B cell (primary cell): ENCODE results near the gene POU2F3. TPM values are rescaled to one million over a fixed set of nuclear protein-coding genes. Genes with fewer than 3 reads are reported as not detected.

Experiments
- ATAC-seq: fragments of 200-7000 bp; cut with Tn5 transposase; one replicate; pipeline ENCODE4 v1.10.0; 2021; ENCODE audit warnings: low read depth, mild to moderate bottlenecking, moderate number of reproducible peaks, moderate library complexity
- CTCF ChIA-PET: fragments of 350-600 bp; sonication (Branson Sonifier 250); formaldehyde crosslinking; loops from one replicate; lab custom pipeline; 2021; ENCODE audit warnings: antibody characterized with exemption, inconsistent platforms; lab: Charles Lee
- POLR2A ChIA-PET: fragments of 350-600 bp; sonication (Branson Sonifier 250); formaldehyde crosslinking; loops from one replicate; lab custom pipeline; 2021; ENCODE audit warnings: antibody characterized with exemption; lab: Charles Lee
- DNase-seq: peaks from one replicate; pipeline ENCODE4 v3.0.0; 2013
- H2AFZ ChIP-seq: 2 replicates; pipeline ENCODE4 v1.6.1; 2012; ENCODE audit warnings: mild to moderate bottlenecking, low read depth, low read length; ENCODE audit not compliant: insufficient read depth, poor library complexity, severe bottlenecking
- H3K27ac ChIP-seq, 2 donors: 1 replicate in 1 of 2; 2 replicates in 1 of 2; pipeline ENCODE4 v1.5.1; 2012 to 2013; ENCODE audit warnings: low read length in 2 of 2, mild to moderate bottlenecking in 2 of 2, moderate library complexity in 1 of 2
- H3K27me3 ChIP-seq, 4 experiments: fragments of 200-600 bp in 1 of 4; sonication (generic) in 1 of 4; replicated peaks in 1 of 4; 1 replicate in 2 of 4; 2 replicates in 2 of 4; pipeline versions ENCODE4 v1.6.1 to v1.7.0; 2013 to 2016; ENCODE audit warnings: low read length in 3 of 4, mild to moderate bottlenecking in 2 of 4, mixed read lengths in 1 of 4, moderate library complexity in 1 of 4; ENCODE audit not compliant: insufficient read depth in 4 of 4, control insufficient read depth in 3 of 4; ENCODE audit errors: control extremely low read depth in 1 of 4
- H3K36me3 ChIP-seq, 2 experiments: replicated peaks in 1 of 2; 1 replicate in 1 of 2; 2 replicates in 1 of 2; pipeline versions ENCODE4 v1.6.1 to v1.7.1; 2013; ENCODE audit warnings: low read length in 1 of 2; ENCODE audit not compliant: insufficient read depth in 2 of 2, control insufficient read depth in 1 of 2; ENCODE audit errors: control extremely low read depth in 1 of 2, extremely low read depth in 1 of 2
- H3K4me1 ChIP-seq, 2 donors: fragments of 200-600 bp in 1 of 2; sonication (generic) in 1 of 2; 1 replicate in 1 of 2; 2 replicates in 1 of 2; pipeline versions ENCODE4 v1.5.1 to v1.6.1; 2013 to 2017; ENCODE audit warnings: low read length in 2 of 2; ENCODE audit not compliant: control insufficient read depth in 2 of 2, insufficient read depth in 2 of 2
- H3K4me2 ChIP-seq: replicated peaks from 2 replicates; pipeline ENCODE3; 2012; ENCODE audit warnings: mild to moderate bottlenecking, low read depth, low read length; ENCODE audit not compliant: poor library complexity, severe bottlenecking
- H3K4me3 ChIP-seq, 5 experiments: fragments of 200-600 bp in 1 of 5; sonication (generic) in 1 of 5; 1 replicate in 3 of 5; 2 replicates in 2 of 5; pipeline versions ENCODE4 v1.5.1 to v1.7.0; 2011 to 2016; ENCODE audit warnings: low read length in 4 of 5, mild to moderate bottlenecking in 4 of 5, low read depth in 2 of 5, control low read depth in 1 of 5, moderate library complexity in 1 of 5; ENCODE audit not compliant: insufficient read depth in 1 of 5; ENCODE audit errors: control extremely low read depth in 1 of 5, extremely low read depth in 1 of 5
- H3K79me2 ChIP-seq: fragments of 200-600 bp; sonication (generic); one replicate; pipeline ENCODE4 v1.6.0; 2016; ENCODE audit warnings: low read length; ENCODE audit not compliant: control insufficient read depth, insufficient read depth
- H3K9ac ChIP-seq: fragments of 200-600 bp; sonication (generic); 2 replicates; pipeline ENCODE4 v1.6.1; 2017; ENCODE audit warnings: mild to moderate bottlenecking, low read length, moderate library complexity
- H3K9me3 ChIP-seq, 3 donors: one replicate each; pipeline versions ENCODE4 v1.6.1 to v1.7.1; 2013; ENCODE audit warnings: low read length in 2 of 3; ENCODE audit not compliant: control insufficient read depth in 2 of 3, insufficient read depth in 1 of 3; ENCODE audit errors: control extremely low read depth in 1 of 3
- H4K20me1 ChIP-seq: 2 replicates; pipeline ENCODE4 v1.6.0; 2012; ENCODE audit warnings: mild to moderate bottlenecking, low read length; ENCODE audit not compliant: insufficient read depth, control insufficient read depth, poor library complexity, severe bottlenecking
- H3K27ac Mint-ChIP-seq: one replicate; pipeline ENCODE4 v1.8.0; 2021; ENCODE audit warnings: mixed read lengths
- H3K27me3 Mint-ChIP-seq: one replicate; pipeline ENCODE4 v1.8.0; 2021; ENCODE audit warnings: mixed read lengths
- H3K4me1 Mint-ChIP-seq: one replicate; pipeline ENCODE4 v1.8.0; 2021; ENCODE audit warnings: mixed read lengths
- H3K4me3 Mint-ChIP-seq: one replicate; pipeline ENCODE4 v1.8.0; 2021; ENCODE audit warnings: mixed read lengths
- H3K9me3 Mint-ChIP-seq: one replicate; pipeline ENCODE4 v1.8.0; 2022; ENCODE audit warnings: mixed read lengths; ENCODE audit not compliant: insufficient read depth
- EZH2 ChIP-seq: IDR thresholded peaks from 2 replicates; pipeline ENCODE4 v1.6.1; 2012; ENCODE audit warnings: borderline replicate concordance, low read depth, mild to moderate bottlenecking, moderate library complexity, low read length; ENCODE audit not compliant: insufficient read depth, poor library complexity, severe bottlenecking
- WGBS: methylation state at CpG from one replicate; pipeline ENCODE4 v1.1.5; 2013; ENCODE audit warnings: missing lambda C conversion rate; ENCODE audit not compliant: insufficient coverage; 5-methylcytosine and 5-hydroxymethylcytosine counted together
- intact Hi-C: fragments of 100-400 bp; cut with micrococcal nuclease; formaldehyde crosslinking; loops from one replicate; pipeline ENCODE4 v1.10.0; 2022
- polyA plus RNA-seq: library from polyadenylated mRNA; depleted of rRNA; stranded (reverse); fragments of >200 nt; gene quantifications from 2 replicates; pipeline ENCODE4 v1.2.3, GENCODE V29; 2012
- total RNA-seq, 2 donors: library from RNA; stranded (reverse); fragments of 120-200 nt in 1 of 2; gene quantifications; 1 replicate in 1 of 2; 2 replicates in 1 of 2; pipeline versions ENCODE4 v1.2.3 to v1.2.4, GENCODE V29; 2013 to 2022
- TF ChIP-seq, protein P1 (sequence below): fragments of 200-600 bp; IDR thresholded peaks from one replicate; pipeline ENCODE4 v1.8.0; 2022; ENCODE audit warnings: antibody characterized with exemption, mild to moderate bottlenecking

The POU2F3 gene
- total and polyA plus RNA-seq, 2 donors (not counting 1 experiment from before 2014, with no cell fraction given) = not detected

DNA sequence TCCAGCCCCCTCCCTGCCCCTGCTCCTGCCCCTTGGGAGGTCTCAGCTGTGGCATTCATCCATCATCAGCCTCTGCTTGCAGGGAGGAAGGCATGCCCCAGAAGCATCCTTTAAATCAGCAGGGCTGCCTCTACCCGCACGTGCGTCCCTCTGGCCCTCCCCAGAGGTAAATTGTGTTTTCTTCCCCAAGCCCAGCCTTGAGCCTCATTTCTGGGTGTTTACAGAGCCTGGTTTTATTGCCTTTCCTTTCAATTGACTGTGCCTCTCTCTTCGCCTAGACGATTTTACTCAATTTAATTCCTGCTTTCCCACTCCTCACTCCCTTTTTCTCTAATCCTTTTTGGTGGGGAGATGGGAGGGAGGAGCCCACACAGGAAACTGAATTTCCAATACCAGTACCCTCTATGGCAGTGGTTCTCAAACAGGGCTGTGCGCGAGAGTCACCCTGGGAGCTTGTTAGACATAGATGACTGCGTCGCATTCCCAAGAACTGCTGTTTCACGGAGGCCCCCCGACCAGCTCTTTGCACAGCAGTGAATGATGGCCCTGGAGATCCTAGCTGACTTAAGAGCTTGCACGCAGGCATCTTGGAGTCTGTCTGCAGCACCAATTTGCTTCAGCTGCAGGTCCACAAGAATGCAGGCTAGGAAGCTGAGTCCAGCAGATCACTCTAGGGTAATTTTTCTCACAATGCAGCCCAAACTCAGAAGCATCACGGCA lies 44.2 kb upstream of the POU2F3 start:
- no peaks in the 10 kb centered on the region for H3K79me2 ChIP-seq
- H4K20me1 ChIP-seq = no peaks in the 10 kb centered on the region
- H3K9me3 Mint-ChIP-seq = no peaks in the 10 kb centered on the region
- 93% methylated on average over 10 of the region's 13 CpGs for WGBS
- intact Hi-C loops = no loop called here
- H3K27me3 ChIP-seq = peaks cover 0 to 6% (median 0%) of the 10 kb centered on the region in 4 experiments
- no peak overlapping the region for H3K4me3 ChIP-seq
- TF ChIP-seq, protein P1, sequence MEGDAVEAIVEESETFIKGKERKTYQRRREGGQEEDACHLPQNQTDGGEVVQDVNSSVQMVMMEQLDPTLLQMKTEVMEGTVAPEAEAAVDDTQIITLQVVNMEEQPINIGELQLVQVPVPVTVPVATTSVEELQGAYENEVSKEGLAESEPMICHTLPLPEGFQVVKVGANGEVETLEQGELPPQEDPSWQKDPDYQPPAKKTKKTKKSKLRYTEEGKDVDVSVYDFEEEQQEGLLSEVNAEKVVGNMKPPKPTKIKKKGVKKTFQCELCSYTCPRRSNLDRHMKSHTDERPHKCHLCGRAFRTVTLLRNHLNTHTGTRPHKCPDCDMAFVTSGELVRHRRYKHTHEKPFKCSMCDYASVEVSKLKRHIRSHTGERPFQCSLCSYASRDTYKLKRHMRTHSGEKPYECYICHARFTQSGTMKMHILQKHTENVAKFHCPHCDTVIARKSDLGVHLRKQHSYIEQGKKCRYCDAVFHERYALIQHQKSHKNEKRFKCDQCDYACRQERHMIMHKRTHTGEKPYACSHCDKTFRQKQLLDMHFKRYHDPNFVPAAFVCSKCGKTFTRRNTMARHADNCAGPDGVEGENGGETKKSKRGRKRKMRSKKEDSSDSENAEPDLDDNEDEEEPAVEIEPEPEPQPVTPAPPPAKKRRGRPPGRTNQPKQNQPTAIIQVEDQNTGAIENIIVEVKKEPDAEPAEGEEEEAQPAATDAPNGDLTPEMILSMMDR = no peak
- TF ChIP-seq EZH2 = no peak
- H3K36me3 ChIP-seq = no peaks in the 10 kb centered on the region
- H3K9ac ChIP-seq = no peak overlapping the region
- ChIA-PET CTCF (no interaction called here), POLR2A (no interaction called here)
- no peaks in the 10 kb centered on the region for H3K4me1 Mint-ChIP-seq
- DNase-seq (no peak), ATAC-seq (no peak)
- no peaks in the 10 kb centered on the region for H3K9me3 ChIP-seq
- H3K4me3 Mint-ChIP-seq = no peak overlapping the region
- H3K27me3 Mint-ChIP-seq = peaks cover 24% of the 10 kb centered on the region
- no peak overlapping the region for H3K27ac Mint-ChIP-seq
- no peaks in the 10 kb centered on the region for H3K4me1 ChIP-seq
- no peak overlapping the region for H3K27ac ChIP-seq
- no peak overlapping the region for H2AFZ ChIP-seq
- H3K4me2 ChIP-seq = no peak overlapping the region

DNA sequence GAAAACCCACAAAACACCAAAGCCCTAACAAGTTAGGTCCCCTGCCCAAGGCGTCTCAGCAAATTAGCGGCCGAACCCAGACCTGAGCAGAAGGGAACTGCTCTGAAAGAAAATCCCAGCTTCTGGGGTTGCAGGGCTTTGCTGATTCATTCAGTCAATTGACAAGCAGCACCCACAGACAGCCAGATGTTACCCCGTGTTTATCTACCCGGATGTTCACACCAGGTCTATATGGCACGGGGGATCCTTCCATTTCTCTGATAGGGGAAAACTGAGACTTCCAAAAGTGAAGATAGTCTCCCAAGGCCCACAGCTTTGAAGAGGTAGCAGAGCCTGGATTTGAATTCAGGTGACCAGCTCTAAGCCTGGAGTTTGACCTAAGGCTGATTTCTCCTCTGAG lies 43.1 kb upstream of the POU2F3 start:
- ChIA-PET POLR2A (no interaction called here), CTCF (no interaction called here)
- Mint-ChIP-seq H3K4me3 (no peak overlapping the region), H3K27ac (no peak overlapping the region), H3K4me1 (no peaks in the 10 kb centered on the region), H3K27me3 (peaks cover 25% of the 10 kb centered on the region), H3K9me3 (no peaks in the 10 kb centered on the region)
- Histone ChIP-seq H2AFZ (no peak overlapping the region), H3K4me2 (no peak overlapping the region), H3K27ac (no peak overlapping the region), H3K27me3 (peaks cover 0 to 6% (median 0%) of the 10 kb centered on the region in 4 experiments), H3K36me3 (no peaks in the 10 kb centered on the region), H3K4me3 (no peak overlapping the region), H3K9me3 (no peaks in the 10 kb centered on the region), H3K4me1 (no peaks in the 10 kb centered on the region), H4K20me1 (no peaks in the 10 kb centered on the region), H3K79me2 (no peaks in the 10 kb centered on the region), H3K9ac (no peak overlapping the region)
- no peak for DNase-seq
- WGBS = 44% methylated on average over 4 of the region's 6 CpGs
- no peak for ATAC-seq
- intact Hi-C loops = no loop called here
- no peak for TF ChIP-seq EZH2
- TF ChIP-seq, protein P1 = no peak
